ENCODE measurements around the gene LIMS1.

GRCh38 chr2:108634576-108635160 is 100.4 kb downstream of the LIMS1 start:
- no peak for TF ChIP-seq EZH2phosphoT487 (conservative IDR thresholded peaks at IDR 0.05; ENCODE audit: low read length)
- no peak for TF ChIP-seq CTCF (IDR thresholded peaks at IDR 0.05; ENCODE audit: insufficient read depth, low read length, poor library complexity, severe bottlenecking)

Data from SU-DHL-6 (cell line).